Loucy (cell line): ENCODE measurements around the gene SUGP1.

Experiments used
- H2AFZ ChIP-seq: fragments of 200-600 bp; sonication (generic); 2 replicates; pipeline ENCODE4 v1.6.0; 2016; ENCODE audit warnings: antibody characterized with exemption, mild to moderate bottlenecking, low read length, moderate library complexity
- H3F3A ChIP-seq: fragments of 200-600 bp; 2 replicates; pipeline ENCODE4 v1.6.0; 2016; ENCODE audit warnings: antibody characterized with exemption, low read depth, mild to moderate bottlenecking
- H3K27me3 ChIP-seq: fragments of 200-600 bp; sonication (generic); 2 replicates; pipeline ENCODE4 v1.6.1; 2014; ENCODE audit warnings: low read length, mild to moderate bottlenecking; ENCODE audit not compliant: insufficient read depth, poor library complexity, severe bottlenecking
- H3K36me3 ChIP-seq: fragments of 200-600 bp; sonication (generic); 2 replicates; pipeline ENCODE4 v1.6.1; 2016; ENCODE audit warnings: low read length; ENCODE audit not compliant: insufficient read depth
- H3K4me1 ChIP-seq: fragments of 200-600 bp; sonication (generic); 2 replicates; pipeline ENCODE4 v1.5.1; 2014; ENCODE audit warnings: low read length, mild to moderate bottlenecking; ENCODE audit not compliant: insufficient read depth, poor library complexity, severe bottlenecking
- H3K4me2 ChIP-seq: fragments of 200-600 bp; sonication (generic); 2 replicates; pipeline ENCODE4 v1.6.0; 2014; ENCODE audit warnings: antibody characterized with exemption, low read length, low read depth, mild to moderate bottlenecking; ENCODE audit not compliant: poor library complexity, severe bottlenecking
- H3K4me3 ChIP-seq: fragments of 200-600 bp; sonication (generic); 2 replicates; pipeline ENCODE4 v1.5.1; 2014; ENCODE audit warnings: low read length, mild to moderate bottlenecking, mixed read lengths; ENCODE audit not compliant: poor library complexity, severe bottlenecking
- H3K79me2 ChIP-seq: fragments of 200-600 bp; sonication (generic); 2 replicates; pipeline ENCODE4 v1.6.1; 2014; ENCODE audit warnings: low read length; ENCODE audit not compliant: insufficient read depth
- H3K9ac ChIP-seq: fragments of 200-600 bp; sonication (generic); 2 replicates; pipeline ENCODE4 v1.6.0; 2014; ENCODE audit warnings: mild to moderate bottlenecking, low read depth, low read length, moderate library complexity; ENCODE audit not compliant: poor library complexity, severe bottlenecking
- H3K9me2 ChIP-seq: fragments of 200-600 bp; sonication (generic); replicated peaks from 2 replicates; pipeline ENCODE4 v1.6.1; 2016; ENCODE audit warnings: low read depth, low read length, mixed read lengths
- H3K9me3 ChIP-seq: fragments of 200-600 bp; sonication (generic); 2 replicates; pipeline ENCODE4 v1.6.1; 2014; ENCODE audit warnings: mild to moderate bottlenecking, antibody characterized with exemption, low read length, low read depth; ENCODE audit not compliant: insufficient read depth
- H4K20me1 ChIP-seq: fragments of 200-600 bp; sonication (generic); 2 replicates; pipeline ENCODE4 v1.6.0; 2014; ENCODE audit warnings: antibody characterized with exemption, low read length, mild to moderate bottlenecking; ENCODE audit not compliant: insufficient read depth, poor library complexity, severe bottlenecking
- EZH2phosphoT487 ChIP-seq: fragments of 200-600 bp; IDR thresholded peaks from 2 replicates; pipeline ENCODE4 v1.6.1; 2018; ENCODE audit warnings: antibody characterized with exemption, mild to moderate bottlenecking, moderate library complexity, borderline replicate concordance
- TF ChIP-seq, protein P1 (sequence below): fragments of 200-600 bp; sonication (generic); conservative IDR thresholded peaks from 2 replicates; pipeline ENCODE4 v1.5.1; 2014; ENCODE audit warnings: mild to moderate bottlenecking, antibody characterized with exemption, low read length

Gene SUGP1

GRCh38 chr19:19279062-19279612, 41.2 kb downstream of the SUGP1 start:
- H2AFZ ChIP-seq = no peak overlapping the region
- no peaks in the 10 kb centered on the region for H3F3A ChIP-seq
- no peaks in the 10 kb centered on the region for H4K20me1 ChIP-seq
- H3K36me3 ChIP-seq = peaks cover 63% of the 10 kb centered on the region; the same call in 1 of the 2 replicates
- no peaks in the 10 kb centered on the region for H3K79me2 ChIP-seq
- H3K9ac ChIP-seq = no peak overlapping the region
- no peak overlapping the region for H3K4me2 ChIP-seq
- TF ChIP-seq, protein P1, sequence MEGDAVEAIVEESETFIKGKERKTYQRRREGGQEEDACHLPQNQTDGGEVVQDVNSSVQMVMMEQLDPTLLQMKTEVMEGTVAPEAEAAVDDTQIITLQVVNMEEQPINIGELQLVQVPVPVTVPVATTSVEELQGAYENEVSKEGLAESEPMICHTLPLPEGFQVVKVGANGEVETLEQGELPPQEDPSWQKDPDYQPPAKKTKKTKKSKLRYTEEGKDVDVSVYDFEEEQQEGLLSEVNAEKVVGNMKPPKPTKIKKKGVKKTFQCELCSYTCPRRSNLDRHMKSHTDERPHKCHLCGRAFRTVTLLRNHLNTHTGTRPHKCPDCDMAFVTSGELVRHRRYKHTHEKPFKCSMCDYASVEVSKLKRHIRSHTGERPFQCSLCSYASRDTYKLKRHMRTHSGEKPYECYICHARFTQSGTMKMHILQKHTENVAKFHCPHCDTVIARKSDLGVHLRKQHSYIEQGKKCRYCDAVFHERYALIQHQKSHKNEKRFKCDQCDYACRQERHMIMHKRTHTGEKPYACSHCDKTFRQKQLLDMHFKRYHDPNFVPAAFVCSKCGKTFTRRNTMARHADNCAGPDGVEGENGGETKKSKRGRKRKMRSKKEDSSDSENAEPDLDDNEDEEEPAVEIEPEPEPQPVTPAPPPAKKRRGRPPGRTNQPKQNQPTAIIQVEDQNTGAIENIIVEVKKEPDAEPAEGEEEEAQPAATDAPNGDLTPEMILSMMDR = no peak
- no peaks in the 10 kb centered on the region for H3K9me2 ChIP-seq
- H3K4me1 ChIP-seq = no peaks in the 10 kb centered on the region
- H3K9me3 ChIP-seq = no peaks in the 10 kb centered on the region
- no peak overlapping the region for H3K4me3 ChIP-seq
- H3K27me3 ChIP-seq = no peaks in the 10 kb centered on the region

- Histone ChIP-seq H3K27me3 (no peaks in the 10 kb centered on the region), H3K4me3 (no peak overlapping the region), H4K20me1 (no peaks in the 10 kb centered on the region), H3F3A (no peaks in the 10 kb centered on the region), H3K36me3 (peaks cover 59% of the 10 kb centered on the region; the same call in 1 of the 2 replicates), H3K4me2 (no peak overlapping the region), H3K4me1 (no peaks in the 10 kb centered on the region), H3K9ac (no peak overlapping the region), H3K79me2 (no peaks in the 10 kb centered on the region), H3K9me3 (no peaks in the 10 kb centered on the region), H2AFZ (no peak overlapping the region), H3K9me2 (no peaks in the 10 kb centered on the region)
- TF ChIP-seq, protein P1 = no peak
- TF ChIP-seq EZH2phosphoT487 = no peak
Observed at GRCh38 chr19:19278315-19278714, 42.0 kb downstream of the SUGP1 start.

DNA sequence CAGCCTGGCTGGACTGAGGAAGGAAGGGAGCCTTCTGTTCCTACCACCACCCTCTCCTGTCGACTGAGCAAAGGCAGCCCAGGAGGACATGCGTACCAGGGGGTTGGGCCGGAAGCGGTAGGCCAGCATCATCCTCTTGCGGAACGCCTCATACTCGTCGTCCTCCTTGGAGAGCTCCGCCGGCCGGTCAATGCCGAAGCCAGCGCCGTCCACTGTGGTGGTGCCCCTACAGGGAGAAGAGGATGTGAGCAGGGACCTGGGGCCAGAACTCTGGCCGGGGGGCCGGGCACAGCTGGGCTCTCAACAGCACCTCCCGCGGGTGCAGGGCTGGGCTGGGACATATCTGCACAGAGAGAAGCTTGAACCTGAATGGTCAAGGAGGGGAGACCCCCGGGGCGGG, 43.5 kb downstream of the SUGP1 start:
- H3K27me3 ChIP-seq = no peaks in the 10 kb centered on the region
- no peak for TF ChIP-seq EZH2phosphoT487
- TF ChIP-seq, protein P1 = no peak
- H3K9me2 ChIP-seq = no peaks in the 10 kb centered on the region
- H3K9me3 ChIP-seq = no peaks in the 10 kb centered on the region
- H3K79me2 ChIP-seq = no peaks in the 10 kb centered on the region
- H3K4me3 ChIP-seq = no peak overlapping the region
- peaks cover 58% of the 10 kb centered on the region; the same call in 1 of the 2 replicates for H3K36me3 ChIP-seq
- H2AFZ ChIP-seq = no peak overlapping the region
- H3K9ac ChIP-seq = no peak overlapping the region
- H4K20me1 ChIP-seq = no peaks in the 10 kb centered on the region
- no peaks in the 10 kb centered on the region for H3K4me1 ChIP-seq
- no peak overlapping the region for H3K4me2 ChIP-seq
- H3F3A ChIP-seq = no peaks in the 10 kb centered on the region
